WTC11 (cell line): ENCODE data around the gene RSPO1. TPM values are rescaled to one million over a fixed set of nuclear protein-coding genes. Genes with fewer than 3 reads are reported as not detected.

Experiments
- ATAC-seq: fragments of 200-7000 bp; cut with Tn5 transposase; 2 replicates; pipeline ENCODE4 v1.10.0; 2021; ENCODE audit warnings: mild to moderate bottlenecking, moderate library complexity
- CTCF ChIA-PET: fragments of 300-600 bp; sonication (Branson Sonifier 250); formaldehyde crosslinking; loops from one replicate; lab custom pipeline; 2021; ENCODE audit warnings: antibody characterized with exemption; lab: Charles Lee
- POLR2A ChIA-PET: fragments of 350-600 bp; sonication (Branson Sonifier 250); formaldehyde crosslinking; loops from one replicate; lab custom pipeline; 2021; ENCODE audit warnings: antibody characterized with exemption; lab: Charles Lee
- DNase-seq: peaks from one replicate; pipeline ENCODE4 v3.0.0; 2021; ENCODE audit warnings: low spot score
- H3K27ac Mint-ChIP-seq: 2 replicates; pipeline ENCODE4 v1.8.0; 2021; ENCODE audit warnings: mixed read lengths
- H3K27me3 Mint-ChIP-seq: 2 replicates; pipeline ENCODE4 v1.8.0; 2021; ENCODE audit warnings: low read depth, mild to moderate bottlenecking, moderate library complexity, mixed read lengths
- H3K36me3 Mint-ChIP-seq: 2 replicates; pipeline ENCODE4 v1.8.0; 2021; ENCODE audit warnings: mixed read lengths
- H3K4me1 Mint-ChIP-seq: 2 replicates; pipeline ENCODE4 v1.8.0; 2022; ENCODE audit warnings: mixed read lengths
- H3K4me3 Mint-ChIP-seq: 2 replicates; pipeline ENCODE4 v1.8.0; 2021; ENCODE audit warnings: mild to moderate bottlenecking, moderate library complexity, mixed read lengths
- H3K9me3 Mint-ChIP-seq: 2 replicates; pipeline ENCODE4 v1.8.0; 2021; ENCODE audit warnings: mixed read lengths
- AFF4 ChIP-seq: sonication (generic); formaldehyde crosslinking; IDR thresholded peaks from 2 replicates; pipeline ENCODE4 v1.8.1; 2023; ENCODE audit warnings: mild to moderate bottlenecking, missing genetic modification reagents, borderline replicate concordance
- CREB1 ChIP-seq: sonication (generic); formaldehyde crosslinking; IDR thresholded peaks from 2 replicates; pipeline ENCODE4 v1.8.0; 2023; ENCODE audit warnings: mild to moderate bottlenecking, missing genetic modification reagents
- E2F1 ChIP-seq: sonication (generic); formaldehyde crosslinking; IDR thresholded peaks from 2 replicates; pipeline ENCODE4 v1.8.0; 2022; ENCODE audit warnings: mild to moderate bottlenecking, missing genetic modification reagents
- ELF4 ChIP-seq: sonication (generic); formaldehyde crosslinking; IDR thresholded peaks from 2 replicates; pipeline ENCODE4 v1.8.1; 2022; ENCODE audit warnings: low read depth, mild to moderate bottlenecking, moderate library complexity, missing genetic modification reagents
- FOXK1 ChIP-seq: sonication (generic); formaldehyde crosslinking; IDR thresholded peaks from 2 replicates; pipeline ENCODE4 v1.8.0; 2022; ENCODE audit warnings: mild to moderate bottlenecking, moderate library complexity, missing genetic modification reagents
- GABPB1 ChIP-seq: sonication (generic); formaldehyde crosslinking; IDR thresholded peaks from 2 replicates; pipeline ENCODE4 v1.8.1; 2023; ENCODE audit warnings: mild to moderate bottlenecking, missing genetic modification reagents
- JAZF1 ChIP-seq: fragments of 250-450 bp; sonication (Bioruptor Pico); IDR thresholded peaks from 2 replicates; pipeline ENCODE4 v1.9.0; 2021; ENCODE audit warnings: moderate library complexity, mild to moderate bottlenecking, inconsistent platforms
- NR3C1 ChIP-seq: sonication (generic); formaldehyde crosslinking; conservative IDR thresholded peaks from 2 replicates; pipeline ENCODE4 v1.8.1; 2023; ENCODE audit warnings: low read depth, mild to moderate bottlenecking, missing genetic modification reagents
- SMAD3 ChIP-seq: sonication (generic); formaldehyde crosslinking; IDR thresholded peaks from 2 replicates; pipeline ENCODE4 v1.8.0; 2022; ENCODE audit warnings: missing genetic modification reagents, mild to moderate bottlenecking, borderline replicate concordance
- SP1 ChIP-seq: sonication (generic); formaldehyde crosslinking; conservative IDR thresholded peaks from 2 replicates; pipeline ENCODE4 v1.8.1; 2022; ENCODE audit warnings: missing genetic modification reagents
- TCF7 ChIP-seq: sonication (generic); formaldehyde crosslinking; IDR thresholded peaks from 2 replicates; pipeline ENCODE4 v1.8.0; 2022; ENCODE audit warnings: mild to moderate bottlenecking, low read depth, missing genetic modification reagents, moderate library complexity
- TEAD1 ChIP-seq: sonication (generic); formaldehyde crosslinking; IDR thresholded peaks from 2 replicates; pipeline ENCODE4 v1.8.0; 2022; ENCODE audit warnings: mild to moderate bottlenecking, missing genetic modification reagents
- ZBTB21 ChIP-seq: sonication (generic); formaldehyde crosslinking; IDR thresholded peaks from 2 replicates; pipeline ENCODE4 v1.8.1; 2023; ENCODE audit warnings: mild to moderate bottlenecking, missing genetic modification reagents, borderline replicate concordance
- ZNF138 ChIP-seq: sonication (generic); formaldehyde crosslinking; conservative IDR thresholded peaks from 2 replicates; pipeline ENCODE4 v1.8.1; 2022; ENCODE audit warnings: mild to moderate bottlenecking, moderate library complexity, missing genetic modification reagents
- total RNA-seq: library from RNA; stranded (reverse); gene quantifications from 3 replicates; pipeline ENCODE4 v1.2.3, GENCODE V29; 2021
- TF ChIP-seq, protein P1 (sequence below): sonication (generic); formaldehyde crosslinking; IDR thresholded peaks from 2 replicates; pipeline ENCODE4 v1.8.1; 2023; ENCODE audit warnings: mild to moderate bottlenecking, missing genetic modification reagents, moderate library complexity
- TF ChIP-seq, protein P2 (sequence below): sonication (generic); formaldehyde crosslinking; IDR thresholded peaks from 2 replicates; pipeline ENCODE4 v1.8.0; 2022; ENCODE audit warnings: missing genetic modification reagents
- TF ChIP-seq, protein P3 (sequence below): sonication (generic); formaldehyde crosslinking; IDR thresholded peaks from 2 replicates; pipeline ENCODE4 v1.8.1; 2022; ENCODE audit warnings: mild to moderate bottlenecking, moderate library complexity, missing genetic modification reagents

The RSPO1 gene
- total RNA-seq, 1 experiment from 2014 or later: 0.13 TPM

DNA sequence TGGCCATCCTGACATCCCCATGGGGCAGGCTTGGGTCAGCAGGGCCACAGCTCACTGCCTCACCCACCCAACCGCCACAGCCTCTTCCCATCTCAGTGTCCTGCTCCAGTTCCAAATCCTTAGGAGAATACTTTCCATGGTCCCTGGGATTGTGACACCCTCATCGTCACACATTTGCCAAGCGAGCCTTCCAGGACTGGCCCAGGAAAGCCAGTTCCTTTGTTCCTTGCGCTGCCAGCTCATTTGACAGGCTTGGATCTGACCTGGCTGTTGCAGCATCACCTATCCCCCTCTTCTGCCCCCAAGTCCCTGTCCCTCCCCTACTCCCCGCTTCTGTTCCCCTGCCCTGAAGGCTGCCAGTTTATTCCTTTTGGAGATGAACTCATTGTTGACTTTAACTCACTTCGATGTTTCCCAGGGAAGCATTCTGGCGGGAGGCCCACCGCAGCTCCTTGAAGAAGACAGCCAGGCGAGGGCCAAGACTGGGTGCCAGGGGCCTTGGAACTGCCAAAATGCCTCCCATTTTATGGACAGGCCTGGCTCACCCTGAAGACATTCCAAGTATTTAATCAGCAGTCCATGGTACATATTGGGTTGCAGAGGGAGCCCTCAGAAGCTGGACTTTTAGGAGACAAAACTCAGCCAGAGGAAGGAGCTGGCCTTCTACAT, 28.8 kb downstream of the RSPO1 start (continued):
- TF ChIP-seq, protein P1, sequence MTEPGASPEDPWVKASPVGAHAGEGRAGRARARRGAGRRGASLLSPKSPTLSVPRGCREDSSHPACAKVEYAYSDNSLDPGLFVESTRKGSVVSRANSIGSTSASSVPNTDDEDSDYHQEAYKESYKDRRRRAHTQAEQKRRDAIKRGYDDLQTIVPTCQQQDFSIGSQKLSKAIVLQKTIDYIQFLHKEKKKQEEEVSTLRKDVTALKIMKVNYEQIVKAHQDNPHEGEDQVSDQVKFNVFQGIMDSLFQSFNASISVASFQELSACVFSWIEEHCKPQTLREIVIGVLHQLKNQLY (CRISPR knock-in tag): no peak
- no peak for TF ChIP-seq ZNF138
- no peak for TF ChIP-seq TCF7
- TF ChIP-seq CREB1 (CRISPR knock-in tag): no peak
- no peak for TF ChIP-seq JAZF1 (CRISPR knock-in tag)
- TF ChIP-seq AFF4: no peak
- TF ChIP-seq FOXK1: no peak
- TF ChIP-seq, protein P2, sequence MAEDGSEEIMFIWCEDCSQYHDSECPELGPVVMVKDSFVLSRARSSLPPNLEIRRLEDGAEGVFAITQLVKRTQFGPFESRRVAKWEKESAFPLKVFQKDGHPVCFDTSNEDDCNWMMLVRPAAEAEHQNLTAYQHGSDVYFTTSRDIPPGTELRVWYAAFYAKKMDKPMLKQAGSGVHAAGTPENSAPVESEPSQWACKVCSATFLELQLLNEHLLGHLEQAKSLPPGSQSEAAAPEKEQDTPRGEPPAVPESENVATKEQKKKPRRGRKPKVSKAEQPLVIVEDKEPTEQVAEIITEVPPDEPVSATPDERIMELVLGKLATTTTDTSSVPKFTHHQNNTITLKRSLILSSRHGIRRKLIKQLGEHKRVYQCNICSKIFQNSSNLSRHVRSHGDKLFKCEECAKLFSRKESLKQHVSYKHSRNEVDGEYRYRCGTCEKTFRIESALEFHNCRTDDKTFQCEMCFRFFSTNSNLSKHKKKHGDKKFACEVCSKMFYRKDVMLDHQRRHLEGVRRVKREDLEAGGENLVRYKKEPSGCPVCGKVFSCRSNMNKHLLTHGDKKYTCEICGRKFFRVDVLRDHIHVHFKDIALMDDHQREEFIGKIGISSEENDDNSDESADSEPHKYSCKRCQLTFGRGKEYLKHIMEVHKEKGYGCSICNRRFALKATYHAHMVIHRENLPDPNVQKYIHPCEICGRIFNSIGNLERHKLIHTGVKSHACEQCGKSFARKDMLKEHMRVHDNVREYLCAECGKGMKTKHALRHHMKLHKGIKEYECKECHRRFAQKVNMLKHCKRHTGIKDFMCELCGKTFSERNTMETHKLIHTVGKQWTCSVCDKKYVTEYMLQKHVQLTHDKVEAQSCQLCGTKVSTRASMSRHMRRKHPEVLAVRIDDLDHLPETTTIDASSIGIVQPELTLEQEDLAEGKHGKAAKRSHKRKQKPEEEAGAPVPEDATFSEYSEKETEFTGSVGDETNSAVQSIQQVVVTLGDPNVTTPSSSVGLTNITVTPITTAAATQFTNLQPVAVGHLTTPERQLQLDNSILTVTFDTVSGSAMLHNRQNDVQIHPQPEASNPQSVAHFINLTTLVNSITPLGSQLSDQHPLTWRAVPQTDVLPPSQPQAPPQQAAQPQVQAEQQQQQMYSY: no peak
- TF ChIP-seq, all 79 proteins: peak for 0

- H3K4me3 Mint-ChIP-seq: no peak overlapping the region
- ATAC-seq (peak; percentile 91), DNase-seq (no peak)
- ChIA-PET POLR2A (interaction anchor here (0.5 kb wide), 1 partner anchor 127 kb away, joined by 3 read pairs; no protein-coding TSS in a partner anchor), CTCF (interaction anchor here (1.0 to 4.1 kb wide), 5 partner anchors 9 to 161 kb away, joined by 3 to 87 read pairs (median 4); partner anchors contain the start of genes DNALI1 and GNL2)
- H3K27me3 Mint-ChIP-seq: peaks cover 8% of the 10 kb centered on the region
- H3K36me3 Mint-ChIP-seq: no peaks in the 10 kb centered on the region
- H3K4me1 Mint-ChIP-seq: no peaks in the 10 kb centered on the region
- no peak overlapping the region for H3K27ac Mint-ChIP-seq
- H3K9me3 Mint-ChIP-seq: no peaks in the 10 kb centered on the region
- TF ChIP-seq NR3C1 (CRISPR knock-in tag) (no peak), AFF4 (no peak), GABPB1 (CRISPR knock-in tag) (no peak), ZBTB21 (CRISPR knock-in tag) (no peak), ELF4 (CRISPR knock-in tag) (no peak), SP1 (CRISPR knock-in tag) (no peak), SMAD3 (CRISPR knock-in tag) (no peak), CREB1 (CRISPR knock-in tag) (no peak), E2F1 (no peak), TEAD1 (CRISPR knock-in tag) (no peak)
- TF ChIP-seq, protein P3, sequence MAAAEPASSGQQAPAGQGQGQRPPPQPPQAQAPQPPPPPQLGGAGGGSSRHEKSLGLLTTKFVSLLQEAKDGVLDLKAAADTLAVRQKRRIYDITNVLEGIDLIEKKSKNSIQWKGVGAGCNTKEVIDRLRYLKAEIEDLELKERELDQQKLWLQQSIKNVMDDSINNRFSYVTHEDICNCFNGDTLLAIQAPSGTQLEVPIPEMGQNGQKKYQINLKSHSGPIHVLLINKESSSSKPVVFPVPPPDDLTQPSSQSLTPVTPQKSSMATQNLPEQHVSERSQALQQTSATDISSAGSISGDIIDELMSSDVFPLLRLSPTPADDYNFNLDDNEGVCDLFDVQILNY (CRISPR knock-in tag): no peak
- TF ChIP-seq, protein P1 (CRISPR knock-in tag): no peak
These were observed 29.5 kb downstream of the RSPO1 start for GRCh38 chr1:37605061-37605650.
